Measurements from ENCODE around the gene TFG. TPM values are rescaled to one million over a fixed set of nuclear protein-coding genes. Genes with fewer than 3 reads are reported as not detected.

Gene TFG
- total and polyA plus RNA-seq, 9 of the 15 experiments (the other 6 are each of a cell fraction or from before 2014, with no cell fraction given) = 31.8 to 143 (median 57.8) TPM

GRCh38 chr3:100695696-100696095 lies 13.6 kb upstream of the TFG start (continued):
- TF ChIP-seq ZNF347 (CRISPR knock-in tag; IDR thresholded peaks at IDR 0.05; ENCODE audit: low read depth) (no peak), RHOXF2B (CRISPR knock-in tag; conservative IDR thresholded peaks at IDR 0.05) (no peak)

- Histone ChIP-seq H3K4me1 (replicated peaks in 1 of 2; ENCODE audit: control insufficient read depth in 2 of 2, insufficient read depth in 2 of 2, low read length in 2 of 2) (no peaks in the 10 kb centered on the region), H3K27ac (ENCODE audit: extremely low read depth, low read depth, low read length) (no peak overlapping the region), H3K4me3 (no peak overlapping the region), H4K20me1 (replicated peaks; ENCODE audit: control insufficient read depth, insufficient read depth, low read length) (no peaks in the 10 kb centered on the region), H3K27me3 (ENCODE audit: control insufficient read depth in 2 of 2, insufficient read depth in 2 of 2, low read length in 2 of 2) (no peaks in the 10 kb centered on the region), H3K79me2 (ENCODE audit: control insufficient read depth, insufficient read depth, low read length) (no peaks in the 10 kb centered on the region), H3K4me2 (ENCODE audit: insufficient read depth, low read length) (no peak overlapping the region), H3K36me3 (ENCODE audit: control insufficient read depth, insufficient read depth, low read length) (no peaks in the 10 kb centered on the region), H3K9me1 (ENCODE audit: control insufficient read depth, insufficient read depth, low read length) (no peaks in the 10 kb centered on the region), H3K9ac (ENCODE audit: insufficient read depth in 1 of 2, low read depth in 2 of 2, low read length in 2 of 2) (no peak overlapping the region), H2AFZ (ENCODE audit: low read depth, low read length) (no peak overlapping the region), H3K9me3 (replicated peaks; ENCODE audit: control insufficient read depth, insufficient read depth, low read depth, low read length) (no peaks in the 10 kb centered on the region)
- in situ Hi-C loops (cut with MboI) (no loop called here), intact Hi-C loops (cut with micrococcal nuclease) (no loop called here)
- POLR2A ChIA-PET = no interaction called here
- BruUV-seq (replicated peaks) = no TSS peak
- CTCF ChIA-PET (ENCODE audit: low intra/inter-chr PET ratio) = no interaction called here
- no peak for ATAC-seq
- no peak for FAIRE-seq
- no peak for DNase-seq (ENCODE audit: extremely low read depth in 1 of 4, low spot score in 3 of 4)
- TF ChIP-seq EHMT2 (IDR thresholded peaks at IDR 0.05) (no peak), WHSC1 (IDR thresholded peaks at IDR 0.05; ENCODE audit: low read length) (no peak), NR4A1 (CRISPR knock-in tag; IDR thresholded peaks at IDR 0.05) (no peak), NR4A1 (tag; IDR thresholded peaks at IDR 0.05) (no peak), GTF2B (IDR thresholded peaks at IDR 0.05; ENCODE audit: extremely low read depth, insufficient read length) (no peak), MXI1 (IDR thresholded peaks at IDR 0.05; ENCODE audit: low read depth, low read length) (no peak), ZNF77 (CRISPR knock-in tag; IDR thresholded peaks at IDR 0.05) (no peak), LCOR (CRISPR knock-in tag; IDR thresholded peaks at IDR 0.05) (no peak), MEIS2 (IDR thresholded peaks at IDR 0.05; ENCODE audit: partially characterized antibody) (no peak), CSDE1 (IDR thresholded peaks at IDR 0.05) (no peak)
- 30% methylated on average over 3 of the region's 3 CpGs for WGBS (ENCODE audit: insufficient coverage, low coverage, missing lambda C conversion rate)
Observed at GRCh38 chr3:100696161-100696560, 13.1 kb upstream of the TFG start.
